K562 (cell line): ENCODE measurements around the gene VSIG4. TPM values are rescaled to one million over a fixed set of nuclear protein-coding genes. Genes with fewer than 3 reads are reported as not detected.
A peak's percentile ranks its signal among the peaks of the same experiment; 100 is the strongest.

Experiments
- E2F5 ChIP-seq: sonication (generic); formaldehyde crosslinking; IDR thresholded peaks from 2 replicates; pipeline ENCODE4 v1.8.0; 2022; ENCODE audit warnings: mild to moderate bottlenecking, missing genetic modification reagents
- FOXK1 ChIP-seq: sonication (generic); formaldehyde crosslinking; IDR thresholded peaks from 2 replicates; pipeline ENCODE4 v1.8.0; 2022; ENCODE audit warnings: missing genetic modification reagents, mild to moderate bottlenecking, borderline replicate concordance
- HDAC1 ChIP-seq, 2 experiments: fragments of 450-650 bp; IDR thresholded peaks; 2 replicates each; pipeline ENCODE4 v1.6.1; 2016 to 2017; ENCODE audit warnings: inconsistent platforms in 1 of 2, mild to moderate bottlenecking in 1 of 2, moderate library complexity in 1 of 2
- HSF4 ChIP-seq: fragments of 250-450 bp; sonication (Bioruptor Pico); IDR thresholded peaks from 2 replicates; pipeline ENCODE4 v2.1.2; 2022; ENCODE audit warnings: mild to moderate bottlenecking, moderate library complexity, borderline replicate concordance
- KLF1 ChIP-seq: fragments of 450-650 bp; IDR thresholded peaks from 2 replicates; pipeline ENCODE4 v1.6.1; 2016; ENCODE audit warnings: missing genetic modification characterization, missing compliant biosample characterization
- L3MBTL2 ChIP-seq: fragments of 450-650 bp; IDR thresholded peaks from 2 replicates; pipeline ENCODE4 v1.6.1; 2016; ENCODE audit warnings: mild to moderate bottlenecking, moderate library complexity
- PBX2 ChIP-seq, 2 experiments: IDR thresholded peaks in 1 of 2; conservative IDR thresholded peaks in 1 of 2; 2 replicates each; pipeline ENCODE4 v1.6.1; 2016; ENCODE audit warnings: low read depth in 2 of 2, mild to moderate bottlenecking in 1 of 2, missing compliant biosample characterization in 1 of 2, missing genetic modification characterization in 1 of 2, moderate library complexity in 1 of 2
- POLR2AphosphoS5 ChIP-seq: IDR thresholded peaks from 2 replicates; pipeline ENCODE4 v1.6.1; 2011; ENCODE audit warnings: mild to moderate bottlenecking, low read depth, low read length, moderate library complexity; ENCODE audit not compliant: control insufficient read depth, insufficient read depth
- SP1 ChIP-seq: sonication (generic); formaldehyde crosslinking; IDR thresholded peaks from 2 replicates; pipeline ENCODE4 v1.8.1; 2022; ENCODE audit warnings: mild to moderate bottlenecking, missing genetic modification reagents
- SPI1 ChIP-seq: IDR thresholded peaks from 2 replicates; pipeline ENCODE4 v1.6.1; 2011; ENCODE audit warnings: low read depth, low read length, control low read depth, borderline replicate concordance
- SUPT5H ChIP-seq: fragments of 450-650 bp; IDR thresholded peaks from 2 replicates; pipeline ENCODE4 v1.6.1; 2016
- UBTF ChIP-seq, 2 experiments: IDR thresholded peaks; 2 replicates each; pipeline ENCODE4 v1.6.1; 2012; ENCODE audit warnings: improper control_type of control experiment in 2 of 2, low read depth in 2 of 2, low read length in 2 of 2, borderline replicate concordance in 1 of 2
- ZNF639 ChIP-seq, 2 experiments: fragments of 200-800 bp in 1 of 2; sonication (Bioruptor generic) in 1 of 2; sonication (generic) in 1 of 2; formaldehyde crosslinking in 1 of 2; IDR thresholded peaks in 1 of 2; conservative IDR thresholded peaks in 1 of 2; 2 replicates each; pipeline versions ENCODE4 v1.5.0 to v1.6.1; 2016 to 2020; ENCODE audit warnings: missing compliant biosample characterization in 1 of 2, missing genetic modification characterization in 1 of 2, missing genetic modification reagents in 1 of 2
- ZSCAN29 ChIP-seq: fragments of 450-650 bp; IDR thresholded peaks from 2 replicates; pipeline ENCODE4 v1.6.1; 2017
- polyA plus RNA-seq, 8 experiments: library from polyadenylated mRNA; depleted of rRNA in 4 of 8; stranded (reverse) in 5 of 8; unstranded in 3 of 8; fragments of >200 nt; fragmentation: Nextera tagmentation in 2 of 8; fragmentation: Illumina TruSeq in 1 of 8; extraction: Ambion mirVana in 2 of 8; extraction: Trizol in 1 of 8; gene quantifications; 2 replicates each; pipeline versions ENCODE4 v1.2.1 to v1.2.3, GENCODE V29; 2011 to 2014; ENCODE audit warnings: inconsistent platforms in 1 of 8, missing spikeins in 1 of 8
- total RNA-seq, 7 experiments: library from RNA; depleted of rRNA in 6 of 7; stranded (reverse); fragments of >200 nt in 6 of 7; fragmentation: Illumina TruSeq in 2 of 7; extraction: Trizol in 2 of 7; gene quantifications; 2 replicates each; pipeline versions ENCODE4 v1.2.1 to v1.2.3, GENCODE V29; 2011 to 2021; ENCODE audit warnings: low replicate concordance in 1 of 7
- TF ChIP-seq, protein P1 (sequence below): fragments of 250-450 bp; sonication (Bioruptor Pico); IDR thresholded peaks from 2 replicates; pipeline ENCODE4 v1.5.0; 2021

The VSIG4 gene
- total and polyA plus RNA-seq, 9 of the 15 experiments (the other 6 are each of a cell fraction or from before 2014, with no cell fraction given), result 0.22 to 1.6 (median 0.46) TPM; not detected in 1

DNA sequence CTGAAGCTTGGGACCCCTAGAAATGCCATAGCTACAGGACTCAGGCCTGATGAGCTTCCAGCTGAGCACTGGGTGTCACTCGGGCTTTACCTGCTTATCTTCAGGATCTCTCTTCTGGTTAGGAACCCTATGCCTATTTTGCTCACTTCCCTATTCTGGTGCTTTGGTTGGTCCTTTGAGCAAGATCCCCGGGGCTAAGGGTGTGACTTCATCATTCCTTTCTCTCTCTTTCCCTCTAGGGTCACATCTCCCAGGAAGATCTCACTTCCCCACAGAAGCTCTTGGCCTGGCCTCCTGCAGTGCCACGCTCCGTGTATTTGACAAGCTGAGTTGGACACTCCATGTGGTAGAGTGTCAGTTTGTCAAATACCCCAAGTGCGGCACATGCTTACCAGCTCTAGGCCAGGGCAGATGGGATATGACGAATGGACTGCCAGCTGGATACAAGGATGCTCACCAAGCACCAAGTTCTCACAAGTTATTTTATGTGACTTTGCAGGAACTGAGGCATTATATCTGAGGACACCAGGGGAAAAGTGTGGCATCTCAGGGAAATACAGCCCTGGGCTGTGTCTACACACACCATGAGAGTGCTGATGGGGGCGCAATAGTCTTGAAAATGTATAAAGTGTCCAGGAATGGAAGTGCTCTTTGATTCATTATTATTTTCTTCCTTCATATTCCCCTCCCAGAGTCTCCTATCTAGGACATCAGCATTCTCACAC, 21.1 kb downstream of the VSIG4 start (continued):
- TF ChIP-seq PBX2 (CRISPR knock-in tag; IDR thresholded peaks at IDR 0.05; ENCODE audit: low read depth) (no peak), PBX2 (tag; conservative IDR thresholded peaks at IDR 0.05; ENCODE audit: low read depth) (0 out of 2 replicates have a peak, but pooled peaks have one; percentile 17), SPI1 (peak; percentile 93), ZNF639 (CRISPR knock-in tag; conservative IDR thresholded peaks at IDR 0.05 in 1 of 2, IDR thresholded peaks at IDR 0.05 in 1 of 2) (peak in 1 of 2 experiments; percentile 9; a peak in 1 of 4 replicates), UBTF (IDR thresholded peaks at IDR 0.05; ENCODE audit: borderline replicate concordance in 1 of 2, low read depth in 2 of 2, low read length in 2 of 2) (0 out of 4 replicates have a peak, but pooled peaks of 1 of the 2 experiments have one; percentile 43), KLF1 (tag) (no peak), FOXK1 (CRISPR knock-in tag) (0 out of 2 replicates have a peak, but pooled peaks have one; percentile 30), HSF4 (0 out of 2 replicates have a peak, but pooled peaks have one; percentile 3), ZSCAN29 (no peak), POLR2AphosphoS5 (peak; percentile 55; the same call in 1 of the 2 replicates), L3MBTL2 (peak; percentile 58), SUPT5H (peak; percentile 63), SP1 (CRISPR knock-in tag) (peak; percentile 61), E2F5 (CRISPR knock-in tag) (peak; percentile 72; the same call in 1 of the 2 replicates), HDAC1 (IDR thresholded peaks at IDR 0.05) (peak in 1 of 2 experiments; percentile 21; a peak in 1 of 4 replicates)
- TF ChIP-seq, protein P1, sequence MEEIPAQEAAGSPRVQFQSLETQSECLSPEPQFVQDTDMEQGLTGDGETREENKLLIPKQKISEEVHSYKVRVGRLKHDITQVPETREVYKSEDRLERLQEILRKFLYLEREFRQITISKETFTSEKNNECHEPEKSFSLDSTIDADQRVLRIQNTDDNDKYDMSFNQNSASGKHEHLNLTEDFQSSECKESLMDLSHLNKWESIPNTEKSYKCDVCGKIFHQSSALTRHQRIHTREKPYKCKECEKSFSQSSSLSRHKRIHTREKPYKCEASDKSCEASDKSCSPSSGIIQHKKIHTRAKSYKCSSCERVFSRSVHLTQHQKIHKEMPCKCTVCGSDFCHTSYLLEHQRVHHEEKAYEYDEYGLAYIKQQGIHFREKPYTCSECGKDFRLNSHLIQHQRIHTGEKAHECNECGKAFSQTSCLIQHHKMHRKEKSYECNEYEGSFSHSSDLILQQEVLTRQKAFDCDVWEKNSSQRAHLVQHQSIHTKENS (CRISPR knock-in tag), result no peak
